Measurements from ENCODE around the gene TAF11L13.
"Not testable (repeated sequence)": the region's sequence is repeated elsewhere in the genome, so short reads cannot be mapped to it uniquely, and the experiment has no call there.

Gene TAF11L13

DNA sequence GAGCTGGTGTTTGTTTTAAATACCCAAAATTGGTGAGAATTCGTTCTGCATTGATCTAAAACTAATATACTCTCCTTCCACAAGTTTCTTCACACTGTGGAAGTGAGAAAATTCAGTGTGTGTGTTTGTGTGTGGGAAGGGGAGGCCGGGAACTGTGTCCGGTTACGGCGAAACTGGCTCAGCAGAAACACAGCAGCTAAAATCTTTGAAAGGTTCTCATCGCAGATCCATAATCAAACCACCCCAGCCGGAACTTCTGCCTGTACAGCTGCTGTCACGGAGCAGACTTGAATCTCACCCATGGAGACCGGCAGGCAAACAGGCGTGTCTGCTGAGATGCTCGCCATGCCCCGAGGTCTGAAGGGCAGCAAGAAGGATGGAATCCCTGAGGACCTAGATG lies at the start of gene TAF11L13:
TAF11L13 (plus strand) TSS at position 301 of the 400 bp plus-strand sequence.
- H3K4me3 ChIP-seq (ENCODE audit: low read length); H3K27me3 ChIP-seq (ENCODE audit: control insufficient read depth, insufficient read depth, low read length); H3K36me3 ChIP-seq (ENCODE audit: control insufficient read depth, insufficient read depth, low read length); H3K27ac ChIP-seq (ENCODE audit: low read depth, low read length); H3K9ac ChIP-seq (ENCODE audit: low read length); H3K4me1 ChIP-seq (ENCODE audit: control insufficient read depth, insufficient read depth, low read length): not testable (repeated sequence)

DNA sequence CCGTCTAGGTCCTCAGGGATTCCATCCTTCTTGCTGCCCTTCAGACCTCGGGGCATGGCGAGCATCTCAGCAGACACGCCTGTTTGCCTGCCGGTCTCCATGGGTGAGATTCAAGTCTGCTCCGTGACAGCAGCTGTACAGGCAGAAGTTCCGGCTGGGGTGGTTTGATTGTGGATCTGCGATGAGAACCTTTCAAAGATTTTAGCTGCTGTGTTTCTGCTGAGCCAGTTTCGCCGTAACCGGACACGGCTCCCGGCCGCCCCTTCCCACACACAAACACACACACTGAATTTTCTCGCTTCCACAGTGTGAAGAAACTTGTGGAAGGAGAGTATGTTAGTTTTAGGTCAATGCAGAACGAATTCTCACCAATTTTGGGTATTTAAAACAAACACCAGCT lies 46.2 kb upstream of the TAF11L13 start, which contains the start of gene TAF11L7:
TAF11L7 (minus strand) TSS at position 101 of the 400 bp plus-strand sequence.
- not testable (repeated sequence) for H3K27me3 ChIP-seq (ENCODE audit: control insufficient read depth, insufficient read depth, low read length); H3K27ac ChIP-seq (ENCODE audit: low read depth, low read length); H3K9ac ChIP-seq (ENCODE audit: low read length); H3K36me3 ChIP-seq (ENCODE audit: control insufficient read depth, insufficient read depth, low read length); H3K4me1 ChIP-seq (ENCODE audit: control insufficient read depth, insufficient read depth, low read length); H3K4me3 ChIP-seq (ENCODE audit: low read length)

GRCh38 chr5:17590860-17591259 lies 41.0 kb upstream of the TAF11L13 start, which contains the start of gene TAF11L8:
Gene TAF11L8 (minus strand): TSS chr5:17590960.
- H3K4me3 ChIP-seq (ENCODE audit: low read length); H3K4me1 ChIP-seq (ENCODE audit: control insufficient read depth, insufficient read depth, low read length); H3K27ac ChIP-seq (ENCODE audit: low read depth, low read length); H3K36me3 ChIP-seq (ENCODE audit: control insufficient read depth, insufficient read depth, low read length); H3K9ac ChIP-seq (ENCODE audit: low read length); H3K27me3 ChIP-seq (ENCODE audit: control insufficient read depth, insufficient read depth, low read length): not testable (repeated sequence)

DNA sequence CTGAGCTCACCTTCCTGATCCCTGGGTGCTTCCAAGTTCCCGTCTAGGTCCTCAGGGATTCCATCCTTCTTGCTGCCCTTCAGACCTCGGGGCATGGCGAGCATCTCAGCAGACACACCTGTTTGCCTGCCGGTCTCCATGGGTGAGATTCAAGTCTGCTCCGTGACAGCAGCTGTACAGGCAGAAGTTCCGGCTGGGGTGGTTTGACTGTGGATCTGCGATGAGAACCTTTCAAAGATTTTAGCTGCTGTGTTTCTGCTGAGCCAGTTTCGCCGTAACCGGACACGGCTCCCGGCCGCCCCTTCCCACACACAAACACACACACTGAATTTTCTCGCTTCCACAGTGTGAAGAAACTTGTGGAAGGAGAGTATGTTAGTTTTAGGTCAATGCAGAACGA lies 37.6 kb upstream of the TAF11L13 start, which contains the start of gene TAF11L9:
TAF11L9 (minus strand) TSS at position 140 of the 400 bp plus-strand sequence.
- H3K36me3 ChIP-seq (ENCODE audit: control insufficient read depth, insufficient read depth, low read length); H3K4me1 ChIP-seq (ENCODE audit: control insufficient read depth, insufficient read depth, low read length); H3K9ac ChIP-seq (ENCODE audit: low read length): not testable (repeated sequence)

GRCh38 chr5:17597728-17598127 lies 34.2 kb upstream of the TAF11L13 start, which contains the start of gene TAF11L10:
Gene TAF11L10 (minus strand): TSS chr5:17597828.
- not testable (repeated sequence) for H3K27me3 ChIP-seq (ENCODE audit: control insufficient read depth, insufficient read depth, low read length); H3K4me1 ChIP-seq (ENCODE audit: control insufficient read depth, insufficient read depth, low read length); H3K36me3 ChIP-seq (ENCODE audit: control insufficient read depth, insufficient read depth, low read length); H3K4me3 ChIP-seq (ENCODE audit: low read length); H3K9ac ChIP-seq (ENCODE audit: low read length); H3K27ac ChIP-seq (ENCODE audit: low read depth, low read length)

More for the DNA sequence above, 37.6 kb upstream of the TAF11L13 start, which contains the start of gene TAF11L9:
- H3K27ac ChIP-seq (ENCODE audit: low read depth, low read length); H3K27me3 ChIP-seq (ENCODE audit: control insufficient read depth, insufficient read depth, low read length); H3K4me3 ChIP-seq (ENCODE audit: low read length): not testable (repeated sequence)

DNA sequence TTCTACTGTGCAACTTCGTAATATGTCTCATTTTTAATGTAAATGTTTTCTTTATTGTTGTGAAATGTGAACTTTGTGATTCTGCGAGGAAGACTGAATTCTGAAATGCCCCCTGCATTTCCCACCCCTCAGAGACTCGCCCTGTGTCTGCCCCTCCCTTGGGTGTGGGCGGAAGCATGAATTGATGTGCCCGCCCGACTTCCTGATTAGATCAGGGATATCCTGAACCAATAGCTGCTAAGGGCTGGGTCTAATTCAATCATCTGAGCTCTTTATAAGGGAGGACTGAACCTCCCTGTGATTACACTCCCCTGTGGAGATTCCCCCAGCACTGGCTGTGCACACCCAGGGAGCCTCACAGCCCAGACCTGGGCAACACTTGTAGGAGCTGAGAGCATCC lies 28.0 kb upstream of the TAF11L13 start, which contains the start of gene TAF11L11:
TAF11L11 (plus strand) TSS at position 304 of the 400 bp plus-strand sequence.
- H3K27me3 ChIP-seq (ENCODE audit: control insufficient read depth, insufficient read depth, low read length) = not testable (repeated sequence)

GRCh38 chr5:17604951-17605350 lies 26.9 kb upstream of the TAF11L13 start:
- no peak overlapping the region for H3K27ac ChIP-seq (ENCODE audit: low read depth, low read length)
- no peaks in the 10 kb centered on the region for H3K36me3 ChIP-seq (ENCODE audit: control insufficient read depth, insufficient read depth, low read length)
- H3K4me3 ChIP-seq (ENCODE audit: low read length) = no peak overlapping the region
- no peaks in the 10 kb centered on the region for H3K27me3 ChIP-seq (ENCODE audit: control insufficient read depth, insufficient read depth, low read length)
- H3K4me1 ChIP-seq (ENCODE audit: control insufficient read depth, insufficient read depth, low read length) = no peaks in the 10 kb centered on the region
- no peak overlapping the region for H3K9ac ChIP-seq (ENCODE audit: low read length)

More for the DNA sequence above, 28.0 kb upstream of the TAF11L13 start, which contains the start of gene TAF11L11:
- not testable (repeated sequence) for H3K36me3 ChIP-seq (ENCODE audit: control insufficient read depth, insufficient read depth, low read length); H3K4me3 ChIP-seq (ENCODE audit: low read length); H3K4me1 ChIP-seq (ENCODE audit: control insufficient read depth, insufficient read depth, low read length); H3K9ac ChIP-seq (ENCODE audit: low read length); H3K27ac ChIP-seq (ENCODE audit: low read depth, low read length)

- not testable (repeated sequence) for H3K9ac ChIP-seq (ENCODE audit: low read length); H3K36me3 ChIP-seq (ENCODE audit: control insufficient read depth, insufficient read depth, low read length)
Observed at GRCh38 chr5:17607461-17607860, 24.4 kb upstream of the TAF11L13 start.

GRCh38 chr5:17610092-17610491 lies 21.8 kb upstream of the TAF11L13 start, which contains the start of gene TAF11L12:
Gene TAF11L12 (plus strand): TSS chr5:17610392.
- H3K36me3 ChIP-seq (ENCODE audit: control insufficient read depth, insufficient read depth, low read length); H3K4me1 ChIP-seq (ENCODE audit: control insufficient read depth, insufficient read depth, low read length); H3K4me3 ChIP-seq (ENCODE audit: low read length); H3K27me3 ChIP-seq (ENCODE audit: control insufficient read depth, insufficient read depth, low read length); H3K27ac ChIP-seq (ENCODE audit: low read depth, low read length); H3K9ac ChIP-seq (ENCODE audit: low read length): not testable (repeated sequence)

More at GRCh38 chr5:17607461-17607860, 24.4 kb upstream of the TAF11L13 start:
- H3K4me3 ChIP-seq (ENCODE audit: low read length); H3K27ac ChIP-seq (ENCODE audit: low read depth, low read length); H3K27me3 ChIP-seq (ENCODE audit: control insufficient read depth, insufficient read depth, low read length); H3K4me1 ChIP-seq (ENCODE audit: control insufficient read depth, insufficient read depth, low read length): not testable (repeated sequence)

DNA sequence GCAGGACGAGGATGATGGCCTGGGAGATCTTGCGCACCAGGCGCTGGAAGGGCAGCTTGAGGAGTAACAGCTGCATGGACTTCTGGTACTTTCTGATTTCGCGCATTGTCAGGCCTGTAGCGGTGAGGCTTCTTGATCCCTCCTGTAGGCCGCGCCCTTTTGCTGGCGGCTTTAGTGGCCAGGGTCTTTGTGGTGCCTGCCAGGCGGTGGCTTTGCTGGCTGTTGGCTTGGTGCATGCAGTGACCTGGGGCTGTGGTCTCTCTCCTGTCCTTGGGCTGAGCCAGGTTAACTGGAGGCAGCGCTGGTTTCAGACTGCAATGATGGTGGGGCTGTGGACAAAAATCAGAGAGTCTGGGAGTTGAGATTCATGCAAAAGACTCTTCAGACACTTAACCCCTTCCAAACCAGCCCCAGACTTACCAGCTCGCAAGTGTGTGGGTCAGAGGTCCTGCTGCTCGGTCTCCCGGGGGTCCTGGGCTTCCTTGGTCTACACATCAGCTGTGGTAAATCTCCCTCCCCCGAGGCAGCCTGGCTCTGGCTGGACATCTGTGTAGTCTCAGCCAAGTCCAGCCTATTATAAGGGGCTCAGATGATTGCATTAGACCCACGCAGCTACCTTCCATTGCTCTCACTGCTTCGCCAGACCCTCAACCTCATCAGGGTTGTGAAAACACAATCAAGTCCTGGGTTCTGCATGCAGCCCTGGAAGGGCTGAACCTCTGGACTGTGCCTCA lies 16.8 kb upstream of the TAF11L13 start:
- no peaks in the 10 kb centered on the region for H3K4me1 ChIP-seq (ENCODE audit: control insufficient read depth, insufficient read depth, low read length)
- H3K27ac ChIP-seq (ENCODE audit: low read depth, low read length) = no peak overlapping the region
- H3K36me3 ChIP-seq (ENCODE audit: control insufficient read depth, insufficient read depth, low read length) = no peaks in the 10 kb centered on the region

GRCh38 chr5:17619354-17619753 lies 12.5 kb upstream of the TAF11L13 start:
- Histone ChIP-seq H3K4me3 (ENCODE audit: low read length) (no peak overlapping the region), H3K27me3 (ENCODE audit: control insufficient read depth, insufficient read depth, low read length) (no peaks in the 10 kb centered on the region), H3K36me3 (ENCODE audit: control insufficient read depth, insufficient read depth, low read length) (no peaks in the 10 kb centered on the region), H3K9ac (ENCODE audit: low read length) (no peak overlapping the region), H3K4me1 (ENCODE audit: control insufficient read depth, insufficient read depth, low read length) (no peaks in the 10 kb centered on the region), H3K27ac (ENCODE audit: low read depth, low read length) (no peak overlapping the region)

More for the DNA sequence above, 16.8 kb upstream of the TAF11L13 start:
- Histone ChIP-seq H3K27me3 (ENCODE audit: control insufficient read depth, insufficient read depth, low read length) (no peaks in the 10 kb centered on the region), H3K9ac (ENCODE audit: low read length) (no peak overlapping the region), H3K4me3 (ENCODE audit: low read length) (no peak overlapping the region)

DNA sequence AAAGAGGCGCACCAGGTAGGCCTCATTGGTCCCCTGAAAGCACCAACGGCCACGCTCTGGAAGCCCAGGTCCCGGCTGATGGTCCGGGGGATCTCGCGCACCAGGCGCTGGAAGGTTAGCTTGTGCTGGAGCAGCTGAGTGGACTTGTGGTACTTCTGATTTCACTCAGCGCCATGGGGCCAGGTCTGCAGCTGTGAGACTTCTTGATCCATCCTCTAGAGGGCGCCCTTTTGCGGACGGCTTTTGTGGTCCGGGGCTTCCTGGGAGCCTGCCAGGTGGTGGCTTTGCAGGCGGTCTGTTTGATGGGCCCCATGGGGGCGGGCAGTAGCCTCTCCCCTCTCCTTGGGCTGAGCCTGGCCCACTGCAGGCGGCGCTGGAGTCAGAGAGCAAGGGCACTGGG lies 11.3 kb upstream of the TAF11L13 start:
- Histone ChIP-seq H3K36me3 (ENCODE audit: control insufficient read depth, insufficient read depth, low read length) (no peaks in the 10 kb centered on the region), H3K27me3 (ENCODE audit: control insufficient read depth, insufficient read depth, low read length) (no peaks in the 10 kb centered on the region), H3K4me3 (ENCODE audit: low read length) (no peak overlapping the region), H3K27ac (ENCODE audit: low read depth, low read length) (no peak overlapping the region), H3K9ac (ENCODE audit: low read length) (no peak overlapping the region), H3K4me1 (ENCODE audit: control insufficient read depth, insufficient read depth, low read length) (no peaks in the 10 kb centered on the region)

DNA sequence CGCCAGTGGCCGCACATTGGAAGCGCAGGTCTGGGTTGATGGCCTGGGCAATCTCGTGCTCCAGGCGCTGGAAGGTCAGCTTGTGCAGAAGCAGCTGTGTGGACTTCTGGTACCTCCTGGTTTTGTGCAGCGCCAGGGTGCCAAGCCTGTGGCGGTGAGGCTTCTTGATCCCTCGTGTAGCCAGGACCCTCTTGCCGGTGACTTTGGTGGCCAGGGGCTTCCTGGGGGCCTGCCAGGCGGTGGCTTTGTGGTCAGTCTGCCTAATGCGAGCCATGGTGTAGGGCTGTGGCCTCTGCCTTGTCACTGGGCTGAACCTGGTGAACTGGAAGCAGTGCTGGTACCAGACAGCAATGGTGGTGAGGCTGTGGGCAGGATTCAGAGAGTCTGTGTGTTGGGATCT lies 6.2 kb upstream of the TAF11L13 start:
- Histone ChIP-seq H3K9ac (ENCODE audit: low read length) (no peak overlapping the region), H3K27ac (ENCODE audit: low read depth, low read length) (no peak overlapping the region), H3K4me1 (ENCODE audit: control insufficient read depth, insufficient read depth, low read length) (no peaks in the 10 kb centered on the region), H3K36me3 (ENCODE audit: control insufficient read depth, insufficient read depth, low read length) (no peaks in the 10 kb centered on the region), H3K27me3 (ENCODE audit: control insufficient read depth, insufficient read depth, low read length) (no peaks in the 10 kb centered on the region), H3K4me3 (ENCODE audit: low read length) (no peak overlapping the region)
